H1 (cell line): ENCODE results near the gene SLC35F1.

Experiments used
- ASH2L ChIP-seq: fragments of 200-600, 300-600 bp; sonication (generic); IDR thresholded peaks from one replicate; pipeline ENCODE4 v1.7.1; 2017; ENCODE audit warnings: low read length
- CTCF ChIP-seq, 3 experiments: IDR thresholded peaks; 1 replicate in 2 of 3; 2 replicates in 1 of 3; pipeline versions ENCODE4 v1.5.1 to v1.6.1; 2011; ENCODE audit warnings: low read length in 3 of 3, mild to moderate bottlenecking in 3 of 3, inconsistent platforms in 2 of 3, low read depth in 1 of 3, moderate library complexity in 1 of 3; ENCODE audit not compliant: insufficient read depth in 1 of 3; ENCODE audit errors: control extremely low read depth in 1 of 3
- EP300 ChIP-seq, 2 experiments: IDR thresholded peaks; 1 replicate in 1 of 2; 2 replicates in 1 of 2; pipeline ENCODE4 v1.6.1; 2011 to 2012; ENCODE audit warnings: low read depth in 2 of 2, low read length in 2 of 2, mild to moderate bottlenecking in 2 of 2, borderline replicate concordance in 1 of 2, inconsistent platforms in 1 of 2, moderate library complexity in 1 of 2
- EZH2 ChIP-seq: fragments of 200-600 bp; sonication (generic); IDR thresholded peaks from 2 replicates; pipeline ENCODE4 v1.7.1; 2012; ENCODE audit warnings: low read depth, mild to moderate bottlenecking, moderate library complexity, low read length, inconsistent platforms; ENCODE audit not compliant: severe bottlenecking
- FOSL1 ChIP-seq: IDR thresholded peaks from 2 replicates; pipeline ENCODE4 v1.6.1; 2011; ENCODE audit warnings: mild to moderate bottlenecking, low read depth, low read length, moderate library complexity; ENCODE audit not compliant: insufficient read depth
- HDAC6 ChIP-seq: IDR thresholded peaks from one replicate; pipeline ENCODE4 v1.7.1; 2012; ENCODE audit warnings: low read depth, mild to moderate bottlenecking, inconsistent platforms, low read length, moderate library complexity
- POLR2A ChIP-seq, 2 experiments: IDR thresholded peaks; 1 replicate in 1 of 2; 2 replicates in 1 of 2; pipeline ENCODE4 v1.6.1; 2011; ENCODE audit warnings: low read depth in 2 of 2, low read length in 2 of 2, mild to moderate bottlenecking in 2 of 2; ENCODE audit errors: control extremely low read depth in 1 of 2
- RNF2 ChIP-seq: fragments of 200-900, 300-1000 bp; sonication (generic); IDR thresholded peaks from 2 replicates; pipeline ENCODE4 v1.7.1; 2016; ENCODE audit warnings: borderline replicate concordance, low read depth, mild to moderate bottlenecking, antibody characterized with exemption, low read length; ENCODE audit not compliant: poor library complexity, severe bottlenecking; ENCODE audit errors: missing control alignments
- SIX5 ChIP-seq: IDR thresholded peaks from 2 replicates; pipeline ENCODE4 v1.6.1; 2011; ENCODE audit warnings: mild to moderate bottlenecking, low read depth, low read length
- SRF ChIP-seq: IDR thresholded peaks from 2 replicates; pipeline ENCODE4 v1.6.1; 2011; ENCODE audit warnings: mild to moderate bottlenecking, low read depth, low read length, moderate library complexity
- SUZ12 ChIP-seq: fragments of 200-600 bp; sonication (generic); IDR thresholded peaks from 2 replicates; pipeline ENCODE4 v1.6.1; 2012; ENCODE audit warnings: mild to moderate bottlenecking, inconsistent platforms, low read length, moderate library complexity, mixed read lengths
- TAF1 ChIP-seq: IDR thresholded peaks from 2 replicates; pipeline ENCODE4 v1.6.1; 2011; ENCODE audit warnings: mild to moderate bottlenecking, low read depth, low read length
- USF2 ChIP-seq: IDR thresholded peaks from 2 replicates; pipeline ENCODE4 v1.6.1; 2011; ENCODE audit warnings: low read length, improper control_type of control experiment
- YY1 ChIP-seq: IDR thresholded peaks from 2 replicates; pipeline ENCODE4 v1.6.1; 2011; ENCODE audit warnings: low read depth, mild to moderate bottlenecking, low read length

- no peak for TF ChIP-seq SUZ12
- no peak for TF ChIP-seq YY1
- no peak for TF ChIP-seq ASH2L
- no peak for TF ChIP-seq POLR2A (IDR thresholded peaks at IDR 0.05; ENCODE audit: control extremely low read depth in 1 of 2, low read depth in 2 of 2, low read length in 2 of 2)
- TF ChIP-seq CTCF (IDR thresholded peaks at IDR 0.05; ENCODE audit: control extremely low read depth in 1 of 3, insufficient read depth in 1 of 3, low read depth in 1 of 3, low read length in 3 of 3), result no peak
- TF ChIP-seq SIX5, result no peak
- TF ChIP-seq HDAC6, result no peak
- no peak for TF ChIP-seq TAF1
- no peak for TF ChIP-seq RNF2
- TF ChIP-seq USF2, result no peak
- no peak for TF ChIP-seq EP300 (IDR thresholded peaks at IDR 0.05; ENCODE audit: borderline replicate concordance in 1 of 2, low read depth in 2 of 2, low read length in 2 of 2)
- no peak for TF ChIP-seq EZH2
- TF ChIP-seq FOSL1, result no peak
- no peak for TF ChIP-seq SRF
Measured at GRCh38 chr6:118198746-118199145, 291.7 kb downstream of the SLC35F1 start.
